ENCODE data around the gene AOPEP. TPM values are rescaled to one million over a fixed set of nuclear protein-coding genes. Genes with fewer than 3 reads are reported as not detected.

AOPEP gene
- total and polyA plus RNA-seq, 2 donors (not counting 3 experiments of a cell fraction or from before 2014, with no cell fraction given) = 20.2 to 41.6 TPM

DNA sequence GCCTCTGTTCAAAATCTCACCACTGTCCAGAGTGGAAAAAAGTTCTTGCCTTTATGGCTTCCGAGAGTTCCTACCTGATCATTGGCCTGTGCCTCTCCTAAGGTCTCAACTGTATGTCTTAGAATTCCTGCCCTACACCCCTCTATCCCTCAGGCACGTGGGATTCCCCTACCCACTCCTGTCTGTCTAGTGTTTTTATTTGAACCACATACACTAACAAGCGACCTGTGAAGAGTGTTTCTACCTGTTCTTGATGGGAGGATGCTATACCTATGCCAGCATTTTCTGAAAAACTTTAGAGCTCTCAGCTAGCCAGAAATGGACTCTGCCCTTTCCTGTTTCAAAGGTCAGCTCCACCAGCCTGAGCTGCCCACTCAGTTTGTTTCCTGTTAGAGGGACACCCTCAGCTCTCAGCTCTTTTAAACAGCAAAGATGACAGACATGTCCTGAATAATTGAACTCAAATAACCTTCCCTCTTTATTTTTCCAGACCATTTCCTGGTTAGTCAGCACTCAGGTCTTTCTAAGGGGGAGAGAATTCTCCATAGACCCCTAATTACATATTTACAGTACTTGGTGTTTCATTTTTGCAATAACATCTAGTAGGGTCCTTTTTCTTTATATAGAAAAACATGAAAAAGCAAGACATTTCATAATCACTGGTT is 214.8 kb downstream of the AOPEP start:
- Histone ChIP-seq H4K20me1 (replicated peaks; ENCODE audit: control insufficient read depth, extremely low read depth, insufficient read depth, low read length) (no peaks in the 10 kb centered on the region), H3K79me2 (ENCODE audit: control insufficient read depth, insufficient read depth, low read length) (no peaks in the 10 kb centered on the region), H3K4me2 (ENCODE audit: insufficient read depth, low read length) (peak overlapping the region; percentile 77), H3K4me3 (replicated peaks in 1 of 3; ENCODE audit: insufficient read depth in 1 of 3, low read depth in 1 of 3, low read length in 3 of 3) (peak overlapping the region in 1 of 3 experiments; percentile 5), H3K9me3 (replicated peaks; ENCODE audit: control insufficient read depth, insufficient read depth, low read length) (no peaks in the 10 kb centered on the region), H2AFZ (ENCODE audit: low read depth, low read length) (peak overlapping the region; percentile 36), H3K4me1 (ENCODE audit: control insufficient read depth, extremely low read depth, insufficient read depth, low read length) (peaks cover 31% of the 10 kb centered on the region), H3K9me1 (replicated peaks; ENCODE audit: control insufficient read depth, extremely low read depth, insufficient read depth, low read length) (no peaks in the 10 kb centered on the region), H3K9ac (replicated peaks; ENCODE audit: extremely low read depth, insufficient read depth, low read length) (peak overlapping the region; percentile 34), H3K36me3 (ENCODE audit: control insufficient read depth in 2 of 2, extremely low read depth in 1 of 2, insufficient read depth in 2 of 2, low read length in 2 of 2) (no peaks in the 10 kb centered on the region), H3K27me3 (ENCODE audit: control insufficient read depth in 2 of 2, insufficient read depth in 2 of 2, low read length in 2 of 2) (no peaks in the 10 kb centered on the region), H3K27ac (ENCODE audit: insufficient read depth, low read depth, low read length) (peak overlapping the region; percentile 79)
- intact Hi-C loops (cut with micrococcal nuclease) (loop anchor here (1.0 to 2.0 kb wide), 2 partner anchors 12 to 65 kb away; no protein-coding TSS in a partner anchor), dilution Hi-C loops (cut with MboI; ENCODE audit: extremely low pct_ligation_motif_present, low sequenced_read_pairs) (no loop called here)
- ChIA-PET CTCF (interaction anchor here (0.6 to 2.8 kb wide), 8 partner anchors 9 to 190 kb away, joined by 3 to 9 read pairs (median 4); no protein-coding TSS in a partner anchor), POLR2A (no interaction called here)
- DNase-seq (ENCODE audit: low read depth, low spot score) (peak; percentile 90), FAIRE-seq (peak; percentile 95)
- TF ChIP-seq, protein P1, sequence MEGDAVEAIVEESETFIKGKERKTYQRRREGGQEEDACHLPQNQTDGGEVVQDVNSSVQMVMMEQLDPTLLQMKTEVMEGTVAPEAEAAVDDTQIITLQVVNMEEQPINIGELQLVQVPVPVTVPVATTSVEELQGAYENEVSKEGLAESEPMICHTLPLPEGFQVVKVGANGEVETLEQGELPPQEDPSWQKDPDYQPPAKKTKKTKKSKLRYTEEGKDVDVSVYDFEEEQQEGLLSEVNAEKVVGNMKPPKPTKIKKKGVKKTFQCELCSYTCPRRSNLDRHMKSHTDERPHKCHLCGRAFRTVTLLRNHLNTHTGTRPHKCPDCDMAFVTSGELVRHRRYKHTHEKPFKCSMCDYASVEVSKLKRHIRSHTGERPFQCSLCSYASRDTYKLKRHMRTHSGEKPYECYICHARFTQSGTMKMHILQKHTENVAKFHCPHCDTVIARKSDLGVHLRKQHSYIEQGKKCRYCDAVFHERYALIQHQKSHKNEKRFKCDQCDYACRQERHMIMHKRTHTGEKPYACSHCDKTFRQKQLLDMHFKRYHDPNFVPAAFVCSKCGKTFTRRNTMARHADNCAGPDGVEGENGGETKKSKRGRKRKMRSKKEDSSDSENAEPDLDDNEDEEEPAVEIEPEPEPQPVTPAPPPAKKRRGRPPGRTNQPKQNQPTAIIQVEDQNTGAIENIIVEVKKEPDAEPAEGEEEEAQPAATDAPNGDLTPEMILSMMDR (IDR thresholded peaks at IDR 0.05; ENCODE audit: extremely low read depth in 1 of 2, insufficient read depth in 1 of 2, low read depth in 1 of 2, low read length in 2 of 2) = no peak
- TF ChIP-seq GATA2 (IDR thresholded peaks at IDR 0.05; ENCODE audit: insufficient read depth, insufficient read length, low read depth, low read length) (no peak), EZH2 (IDR thresholded peaks at IDR 0.05; ENCODE audit: borderline replicate concordance, low read depth, low read length, severe bottlenecking) (no peak), POLR2A (IDR thresholded peaks at IDR 0.05; ENCODE audit: low read depth, low read length) (no peak), FOS (IDR thresholded peaks at IDR 0.05; ENCODE audit: borderline replicate concordance, insufficient read depth, low read length) (peak; percentile 44), POLR2AphosphoS5 (IDR thresholded peaks at IDR 0.05; ENCODE audit: insufficient read depth, low read depth, low read length) (peak; percentile 40), MYC (IDR thresholded peaks at IDR 0.05; ENCODE audit: low read depth, low read length) (no peak), JUN (IDR thresholded peaks at IDR 0.05; ENCODE audit: borderline replicate concordance, insufficient read depth, insufficient read length, low read depth) (peak; percentile 17)
- TF ChIP-seq, protein P2, sequence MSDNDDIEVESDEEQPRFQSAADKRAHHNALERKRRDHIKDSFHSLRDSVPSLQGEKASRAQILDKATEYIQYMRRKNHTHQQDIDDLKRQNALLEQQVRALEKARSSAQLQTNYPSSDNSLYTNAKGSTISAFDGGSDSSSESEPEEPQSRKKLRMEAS (IDR thresholded peaks at IDR 0.05; ENCODE audit: insufficient read depth, insufficient read length) = no peak
- no TSS peak for BruUV-seq (replicated peaks)

Measured in endothelial cell of umbilical vein (primary cell).